ENCODE data around the gene PRKCA. TPM values are rescaled to one million over a fixed set of nuclear protein-coding genes. Genes with fewer than 3 reads are reported as not detected.

The PRKCA gene
- total and polyA plus RNA-seq, 2 donors from 2014 or later: 8.0 to 50.8 TPM

DNA sequence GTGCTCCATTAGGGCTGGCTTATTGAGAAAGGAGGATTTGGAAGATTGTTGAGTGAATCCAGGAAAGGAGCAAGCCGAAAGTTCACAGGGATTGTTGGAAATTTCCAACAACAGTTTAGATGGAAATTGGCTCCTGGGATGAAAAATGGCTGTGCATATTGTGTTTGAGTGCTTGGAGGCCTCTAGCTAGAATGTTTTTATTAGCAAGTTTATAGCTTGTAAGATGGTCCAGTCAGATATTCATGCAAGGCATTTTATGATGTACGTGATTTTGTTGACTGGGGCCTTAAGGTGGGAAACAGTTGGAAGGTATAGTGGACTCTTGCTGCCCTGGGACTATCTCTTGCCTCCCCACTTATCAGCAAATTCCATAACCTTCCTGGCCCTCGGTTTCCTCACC, 216.7 kb downstream of the PRKCA start:
- Histone ChIP-seq H3K36me3 (ENCODE audit: control insufficient read depth in 2 of 3, insufficient read depth in 3 of 3, low read length in 3 of 3) (no peaks in the 10 kb centered on the region), H3K27ac (ENCODE audit: low read depth in 2 of 2, low read length in 2 of 2) (no peak overlapping the region), H3K27me3 (ENCODE audit: control insufficient read depth, insufficient read depth, low read length) (no peaks in the 10 kb centered on the region), H3K4me1 (ENCODE audit: control insufficient read depth in 2 of 3, insufficient read depth in 2 of 3, low read depth in 1 of 3, low read length in 3 of 3) (peaks cover 3 to 7% (median 7%) of the 10 kb centered on the region in 3 donors), H3K9me3 (ENCODE audit: control insufficient read depth in 2 of 3, insufficient read depth in 1 of 3, low read length in 3 of 3) (no peaks in the 10 kb centered on the region), H3K4me3 (ENCODE audit: low read length in 3 of 3) (no peak overlapping the region), H3K9ac (ENCODE audit: low read length in 3 of 3) (no peak overlapping the region)
- DNase-seq: no peak
- TF ChIP-seq, protein P1, sequence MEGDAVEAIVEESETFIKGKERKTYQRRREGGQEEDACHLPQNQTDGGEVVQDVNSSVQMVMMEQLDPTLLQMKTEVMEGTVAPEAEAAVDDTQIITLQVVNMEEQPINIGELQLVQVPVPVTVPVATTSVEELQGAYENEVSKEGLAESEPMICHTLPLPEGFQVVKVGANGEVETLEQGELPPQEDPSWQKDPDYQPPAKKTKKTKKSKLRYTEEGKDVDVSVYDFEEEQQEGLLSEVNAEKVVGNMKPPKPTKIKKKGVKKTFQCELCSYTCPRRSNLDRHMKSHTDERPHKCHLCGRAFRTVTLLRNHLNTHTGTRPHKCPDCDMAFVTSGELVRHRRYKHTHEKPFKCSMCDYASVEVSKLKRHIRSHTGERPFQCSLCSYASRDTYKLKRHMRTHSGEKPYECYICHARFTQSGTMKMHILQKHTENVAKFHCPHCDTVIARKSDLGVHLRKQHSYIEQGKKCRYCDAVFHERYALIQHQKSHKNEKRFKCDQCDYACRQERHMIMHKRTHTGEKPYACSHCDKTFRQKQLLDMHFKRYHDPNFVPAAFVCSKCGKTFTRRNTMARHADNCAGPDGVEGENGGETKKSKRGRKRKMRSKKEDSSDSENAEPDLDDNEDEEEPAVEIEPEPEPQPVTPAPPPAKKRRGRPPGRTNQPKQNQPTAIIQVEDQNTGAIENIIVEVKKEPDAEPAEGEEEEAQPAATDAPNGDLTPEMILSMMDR (IDR thresholded peaks at IDR 0.05; ENCODE audit: borderline replicate concordance, extremely low read depth, insufficient read depth): no peak
- intact Hi-C loops (cut with DNase I): no loop called here
- no peak for FAIRE-seq

DNA sequence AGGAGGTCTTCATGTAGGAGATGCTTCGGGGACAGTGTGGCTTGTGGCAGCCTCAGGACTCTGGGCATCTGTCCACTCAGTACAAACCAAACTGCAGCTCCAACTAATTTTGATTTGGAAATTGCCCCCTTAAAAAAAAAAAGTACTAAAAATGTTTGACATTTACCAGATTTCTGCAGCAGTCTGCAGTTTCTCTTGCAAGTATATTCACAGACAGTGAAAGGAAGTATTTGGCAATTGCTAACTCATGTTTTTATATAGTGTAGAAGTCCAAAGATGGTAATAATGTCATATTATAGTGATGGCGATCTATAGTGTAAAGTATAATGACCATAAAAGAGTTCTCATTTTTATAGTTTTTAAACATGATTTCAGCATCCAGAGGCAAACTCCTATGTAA, 218.6 kb downstream of the PRKCA start:
- no peaks in the 10 kb centered on the region for H3K36me3 ChIP-seq (ENCODE audit: control insufficient read depth in 2 of 3, insufficient read depth in 3 of 3, low read length in 3 of 3)
- DNase-seq: no peak
- no peaks in the 10 kb centered on the region for H3K9me3 ChIP-seq (ENCODE audit: control insufficient read depth in 2 of 3, insufficient read depth in 1 of 3, low read length in 3 of 3)
- no peak overlapping the region for H3K4me3 ChIP-seq (ENCODE audit: low read length in 3 of 3)
- H3K4me1 ChIP-seq (ENCODE audit: control insufficient read depth in 2 of 3, insufficient read depth in 2 of 3, low read depth in 1 of 3, low read length in 3 of 3): peaks cover 3 to 7% (median 7%) of the 10 kb centered on the region in 3 donors
- H3K9ac ChIP-seq (ENCODE audit: low read length in 3 of 3): no peak overlapping the region
- intact Hi-C loops (cut with DNase I): no loop called here
- H3K27ac ChIP-seq (ENCODE audit: low read depth in 2 of 2, low read length in 2 of 2): no peak overlapping the region
- TF ChIP-seq, protein P1 (IDR thresholded peaks at IDR 0.05; ENCODE audit: borderline replicate concordance, extremely low read depth, insufficient read depth): no peak
- FAIRE-seq: no peak
- no peaks in the 10 kb centered on the region for H3K27me3 ChIP-seq (ENCODE audit: control insufficient read depth, insufficient read depth, low read length)

GRCh38 chr17:66522591-66523272, 220.3 kb downstream of the PRKCA start:
- FAIRE-seq (no peak), DNase-seq (no peak)
- Histone ChIP-seq H3K27ac (ENCODE audit: low read depth in 2 of 2, low read length in 2 of 2) (no peak overlapping the region), H3K4me3 (ENCODE audit: low read length in 3 of 3) (no peak overlapping the region), H3K27me3 (ENCODE audit: control insufficient read depth, insufficient read depth, low read length) (no peaks in the 10 kb centered on the region), H3K4me1 (ENCODE audit: control insufficient read depth in 2 of 3, insufficient read depth in 2 of 3, low read depth in 1 of 3, low read length in 3 of 3) (peaks cover 3 to 7% (median 7%) of the 10 kb centered on the region in 3 donors), H3K9me3 (ENCODE audit: control insufficient read depth in 2 of 3, insufficient read depth in 1 of 3, low read length in 3 of 3) (no peaks in the 10 kb centered on the region), H3K9ac (ENCODE audit: low read length in 3 of 3) (no peak overlapping the region), H3K36me3 (ENCODE audit: control insufficient read depth in 2 of 3, insufficient read depth in 3 of 3, low read length in 3 of 3) (no peaks in the 10 kb centered on the region)
- intact Hi-C loops (cut with DNase I): no loop called here
- TF ChIP-seq, protein P1 (IDR thresholded peaks at IDR 0.05; ENCODE audit: borderline replicate concordance, extremely low read depth, insufficient read depth): no peak
